ENCODE measurements around the gene GRIN2D.

GRIN2D gene

DNA sequence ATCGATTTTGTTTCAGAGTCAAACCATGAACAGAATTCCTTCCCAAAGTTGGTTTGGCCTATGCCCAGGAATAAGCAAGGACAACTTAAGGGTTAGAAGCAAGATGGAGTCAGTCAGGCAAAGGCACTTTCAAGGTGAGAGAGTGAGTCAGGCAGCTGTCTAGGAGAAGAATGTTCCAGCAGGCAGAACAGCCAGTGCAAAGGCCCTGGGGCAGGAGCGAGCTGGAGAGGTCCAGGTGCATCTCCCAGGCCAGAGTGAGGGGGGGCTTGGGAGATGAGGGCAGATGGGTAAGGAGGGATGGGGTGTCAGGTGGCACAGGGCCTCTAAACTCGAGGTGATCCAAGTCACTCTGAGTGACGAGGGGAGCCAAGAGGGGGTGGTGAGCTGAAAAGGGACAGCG lies 43.1 kb downstream of the GRIN2D start:
- Histone ChIP-seq H2AFZ (ENCODE audit: low read depth) (no peak overlapping the region), H3K27me3 (ENCODE audit: insufficient read depth, low read depth) (no peaks in the 10 kb centered on the region; the same call in 1 of the 2 replicates), H3K27ac (no peak overlapping the region), H3K4me3 (IDR thresholded peaks at IDR 0.05; ENCODE audit: insufficient read depth, low read depth, low read length) (no peak overlapping the region), H3K4me2 (no peak overlapping the region), H4K20me1 (ENCODE audit: insufficient read depth) (no peaks in the 10 kb centered on the region), H3K79me2 (ENCODE audit: insufficient read depth, low read depth) (no peaks in the 10 kb centered on the region), H3K4me1 (ENCODE audit: low read depth, poor library complexity, severe bottlenecking) (no peaks in the 10 kb centered on the region), H3K36me3 (ENCODE audit: insufficient read depth) (no peaks in the 10 kb centered on the region), H3K9ac (no peak overlapping the region)
- TF ChIP-seq, protein P1, sequence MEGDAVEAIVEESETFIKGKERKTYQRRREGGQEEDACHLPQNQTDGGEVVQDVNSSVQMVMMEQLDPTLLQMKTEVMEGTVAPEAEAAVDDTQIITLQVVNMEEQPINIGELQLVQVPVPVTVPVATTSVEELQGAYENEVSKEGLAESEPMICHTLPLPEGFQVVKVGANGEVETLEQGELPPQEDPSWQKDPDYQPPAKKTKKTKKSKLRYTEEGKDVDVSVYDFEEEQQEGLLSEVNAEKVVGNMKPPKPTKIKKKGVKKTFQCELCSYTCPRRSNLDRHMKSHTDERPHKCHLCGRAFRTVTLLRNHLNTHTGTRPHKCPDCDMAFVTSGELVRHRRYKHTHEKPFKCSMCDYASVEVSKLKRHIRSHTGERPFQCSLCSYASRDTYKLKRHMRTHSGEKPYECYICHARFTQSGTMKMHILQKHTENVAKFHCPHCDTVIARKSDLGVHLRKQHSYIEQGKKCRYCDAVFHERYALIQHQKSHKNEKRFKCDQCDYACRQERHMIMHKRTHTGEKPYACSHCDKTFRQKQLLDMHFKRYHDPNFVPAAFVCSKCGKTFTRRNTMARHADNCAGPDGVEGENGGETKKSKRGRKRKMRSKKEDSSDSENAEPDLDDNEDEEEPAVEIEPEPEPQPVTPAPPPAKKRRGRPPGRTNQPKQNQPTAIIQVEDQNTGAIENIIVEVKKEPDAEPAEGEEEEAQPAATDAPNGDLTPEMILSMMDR (conservative IDR thresholded peaks at IDR 0.05; ENCODE audit: low read depth, low read length): no peak

DNA sequence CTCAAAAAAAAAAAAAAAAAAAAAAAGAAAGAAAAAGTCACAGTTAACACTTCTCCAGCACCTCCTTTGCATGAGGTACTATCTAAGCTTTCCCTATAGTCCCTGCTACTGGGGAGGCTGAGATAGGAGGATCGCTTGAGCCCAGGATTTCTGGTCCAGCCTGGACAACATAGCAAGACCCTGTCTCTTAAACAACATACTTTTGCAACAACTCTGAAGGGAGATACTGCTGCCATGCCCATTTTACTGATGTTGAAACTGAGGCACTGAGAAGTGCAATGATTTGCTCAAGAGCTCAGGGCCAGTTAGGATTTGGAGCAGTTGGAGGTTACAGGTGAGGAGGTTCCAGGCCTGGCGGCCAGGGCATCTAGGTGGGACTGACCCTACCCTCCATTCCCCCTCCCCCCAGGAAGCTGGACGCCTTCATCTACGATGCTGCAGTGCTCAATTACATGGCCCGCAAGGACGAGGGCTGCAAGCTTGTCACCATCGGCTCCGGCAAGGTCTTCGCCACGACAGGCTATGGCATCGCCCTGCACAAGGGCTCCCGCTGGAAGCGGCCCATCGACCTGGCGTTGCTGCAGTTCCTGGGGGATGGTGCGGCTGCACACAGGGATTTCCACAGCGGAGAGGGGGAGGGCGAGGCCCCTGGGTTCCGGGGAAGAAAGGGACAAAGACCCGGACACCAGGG lies 48.0 kb downstream of the GRIN2D start:
- Histone ChIP-seq H3K4me2 (no peak overlapping the region), H2AFZ (ENCODE audit: low read depth) (no peak overlapping the region), H3K27me3 (ENCODE audit: insufficient read depth, low read depth) (no peaks in the 10 kb centered on the region; the same call in 1 of the 2 replicates), H3K79me2 (ENCODE audit: insufficient read depth, low read depth) (peaks cover 7% of the 10 kb centered on the region), H4K20me1 (ENCODE audit: insufficient read depth) (no peaks in the 10 kb centered on the region), H3K4me3 (IDR thresholded peaks at IDR 0.05; ENCODE audit: insufficient read depth, low read depth, low read length) (no peak overlapping the region), H3K9ac (no peak overlapping the region), H3K4me1 (ENCODE audit: low read depth, poor library complexity, severe bottlenecking) (peaks cover 11% of the 10 kb centered on the region), H3K36me3 (ENCODE audit: insufficient read depth) (no peaks in the 10 kb centered on the region), H3K27ac (no peak overlapping the region)
- TF ChIP-seq, protein P1 (conservative IDR thresholded peaks at IDR 0.05; ENCODE audit: low read depth, low read length): no peak

DNA sequence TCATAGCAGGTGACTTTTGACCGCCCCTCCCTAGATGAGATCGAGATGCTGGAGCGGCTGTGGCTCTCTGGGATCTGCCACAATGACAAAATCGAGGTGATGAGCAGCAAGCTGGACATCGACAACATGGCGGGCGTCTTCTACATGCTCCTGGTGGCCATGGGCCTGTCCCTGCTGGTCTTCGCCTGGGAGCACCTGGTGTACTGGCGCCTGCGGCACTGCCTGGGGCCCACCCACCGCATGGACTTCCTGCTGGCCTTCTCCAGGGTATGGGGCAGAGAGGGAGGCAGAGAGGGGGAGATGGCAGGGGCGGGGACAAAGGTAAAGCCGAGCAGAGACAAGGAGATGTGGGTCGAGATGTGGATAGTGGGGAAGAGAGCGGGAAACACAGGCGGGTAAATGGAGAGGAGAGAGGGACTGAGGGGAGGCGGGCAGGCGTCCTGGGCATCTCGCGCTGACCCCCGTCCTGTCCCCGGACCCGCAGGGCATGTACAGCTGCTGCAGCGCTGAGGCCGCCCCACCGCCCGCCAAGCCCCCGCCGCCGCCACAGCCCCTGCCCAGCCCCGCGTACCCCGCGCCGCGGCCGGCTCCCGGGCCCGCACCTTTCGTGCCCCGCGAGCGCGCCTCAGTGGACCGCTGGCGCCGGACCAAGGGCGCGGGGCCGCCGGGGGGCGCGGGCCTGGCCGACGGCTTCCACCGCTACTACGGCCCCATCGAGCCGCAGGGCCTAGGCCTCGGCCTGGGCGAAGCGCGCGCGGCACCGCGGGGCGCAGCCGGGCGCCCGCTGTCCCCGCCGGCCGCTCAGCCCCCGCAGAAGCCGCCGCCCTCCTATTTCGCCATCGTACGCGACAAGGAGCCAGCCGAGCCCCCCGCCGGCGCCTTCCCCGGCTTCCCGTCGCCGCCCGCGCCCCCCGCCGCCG lies 48.9 kb downstream of the GRIN2D start:
- TF ChIP-seq, protein P1 (conservative IDR thresholded peaks at IDR 0.05; ENCODE audit: low read depth, low read length): no peak
- Histone ChIP-seq H3K4me1 (ENCODE audit: low read depth, poor library complexity, severe bottlenecking) (peaks cover 20% of the 10 kb centered on the region), H3K4me2 (no peak overlapping the region), H4K20me1 (ENCODE audit: insufficient read depth) (no peaks in the 10 kb centered on the region), H3K9ac (no peak overlapping the region), H3K36me3 (ENCODE audit: insufficient read depth) (peaks cover 3% of the 10 kb centered on the region; the same call in 1 of the 2 replicates), H3K79me2 (ENCODE audit: insufficient read depth, low read depth) (peaks cover 16% of the 10 kb centered on the region), H2AFZ (ENCODE audit: low read depth) (no peak overlapping the region), H3K4me3 (IDR thresholded peaks at IDR 0.05; ENCODE audit: insufficient read depth, low read depth, low read length) (no peak overlapping the region), H3K27ac (no peak overlapping the region), H3K27me3 (ENCODE audit: insufficient read depth, low read depth) (no peaks in the 10 kb centered on the region; the same call in 1 of the 2 replicates)

DNA sequence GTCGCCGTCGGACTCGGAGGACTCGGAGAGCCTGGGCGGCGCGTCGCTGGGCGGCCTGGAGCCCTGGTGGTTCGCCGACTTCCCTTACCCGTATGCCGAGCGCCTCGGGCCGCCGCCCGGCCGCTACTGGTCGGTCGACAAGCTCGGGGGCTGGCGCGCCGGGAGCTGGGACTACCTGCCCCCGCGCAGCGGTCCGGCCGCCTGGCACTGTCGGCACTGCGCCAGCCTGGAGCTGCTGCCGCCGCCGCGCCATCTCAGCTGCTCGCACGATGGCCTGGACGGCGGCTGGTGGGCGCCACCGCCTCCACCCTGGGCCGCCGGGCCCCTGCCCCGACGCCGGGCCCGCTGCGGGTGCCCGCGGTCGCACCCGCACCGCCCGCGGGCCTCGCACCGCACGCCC lies 49.8 kb downstream of the GRIN2D start:
- no peaks in the 10 kb centered on the region for H3K27me3 ChIP-seq (ENCODE audit: insufficient read depth, low read depth)
- no peak overlapping the region for H3K4me2 ChIP-seq
- H3K36me3 ChIP-seq (ENCODE audit: insufficient read depth): peaks cover 9% of the 10 kb centered on the region; the same call in 1 of the 2 replicates
- no peak overlapping the region for H3K4me3 ChIP-seq (IDR thresholded peaks at IDR 0.05; ENCODE audit: insufficient read depth, low read depth, low read length)
- H3K9ac ChIP-seq: no peak overlapping the region
- no peaks in the 10 kb centered on the region for H4K20me1 ChIP-seq (ENCODE audit: insufficient read depth)
- peaks cover 29% of the 10 kb centered on the region for H3K4me1 ChIP-seq (ENCODE audit: low read depth, poor library complexity, severe bottlenecking)
- TF ChIP-seq, protein P1 (conservative IDR thresholded peaks at IDR 0.05; ENCODE audit: low read depth, low read length): no peak
- no peak overlapping the region for H2AFZ ChIP-seq (ENCODE audit: low read depth)
- H3K79me2 ChIP-seq (ENCODE audit: insufficient read depth, low read depth): peaks cover 21% of the 10 kb centered on the region
- H3K27ac ChIP-seq: no peak overlapping the region
